ENCODE results near the gene CCT7. TPM values are rescaled to one million over a fixed set of nuclear protein-coding genes. Genes with fewer than 3 reads are reported as not detected.
"Not testable (repeated sequence)": the region's sequence is repeated elsewhere in the genome, so short reads cannot be mapped to it uniquely, and the experiment has no call there.

CCT7 gene
- total RNA-seq, 1 experiment from 2014 or later = 538 TPM

GRCh38 chr2:73260338-73260984, 26.4 kb downstream of the CCT7 start:
- TF ChIP-seq EZH2 (IDR thresholded peaks at IDR 0.05; ENCODE audit: low read length, unreplicated experiment) = no peak
- no peak for TF ChIP-seq EZH2phosphoT487 (IDR thresholded peaks at IDR 0.05; ENCODE audit: borderline replicate concordance, low read length)
- TF ChIP-seq CTCF (conservative IDR thresholded peaks at IDR 0.05; ENCODE audit: low read depth, low read length) = peak; percentile 60
- DNase-seq (peak; percentile 58), ATAC-seq (peak; percentile 80)
- intact Hi-C loops (cut with micrococcal nuclease) = no loop called here
- no peaks in the 10 kb centered on the region for H3K9me3 ChIP-seq (ENCODE audit: low read length)
- POLR2A ChIA-PET (ENCODE audit: unreplicated experiment) = no interaction called here
- H3K9ac ChIP-seq (ENCODE audit: low read length) = no peak overlapping the region
- CTCF ChIA-PET = interaction anchor here (0.6 kb wide), 1 partner anchor 1449 kb away, joined by 4 read pairs; no protein-coding TSS in a partner anchor
- no peaks in the 10 kb centered on the region for H3K4me1 ChIP-seq (ENCODE audit: insufficient read depth, low read length)
- no peaks in the 10 kb centered on the region for H3F3A ChIP-seq (ENCODE audit: low read length, unreplicated experiment)
- H3K27me3 ChIP-seq (ENCODE audit: low read length) = no peaks in the 10 kb centered on the region
- H2AFZ ChIP-seq (ENCODE audit: low read length) = no peak overlapping the region
- no peaks in the 10 kb centered on the region for H3K79me2 ChIP-seq (ENCODE audit: low read length)
- no peak overlapping the region for H3K4me3 ChIP-seq (ENCODE audit: low read length)
- H3K4me2 ChIP-seq (ENCODE audit: low read length) = no peak overlapping the region
- H3K27ac ChIP-seq (ENCODE audit: low read length) = no peak overlapping the region
- H3K9me2 ChIP-seq (replicated peaks; ENCODE audit: low read length) = no peaks in the 10 kb centered on the region
- no TSS peak for BruUV-seq (replicated peaks)
- no peaks in the 10 kb centered on the region for H3K36me3 ChIP-seq (ENCODE audit: low read depth, low read length)
- no peaks in the 10 kb centered on the region for H4K20me1 ChIP-seq (ENCODE audit: low read length)

- H3K9me2 ChIP-seq (replicated peaks; ENCODE audit: low read length) = no peaks in the 10 kb centered on the region
- no peak overlapping the region for H3K4me2 ChIP-seq (ENCODE audit: low read length)
- H3K9me3 ChIP-seq (ENCODE audit: low read length) = no peaks in the 10 kb centered on the region
- TF ChIP-seq EZH2 (IDR thresholded peaks at IDR 0.05; ENCODE audit: low read length, unreplicated experiment) (no peak), CTCF (conservative IDR thresholded peaks at IDR 0.05; ENCODE audit: low read depth, low read length) (no peak), EZH2phosphoT487 (IDR thresholded peaks at IDR 0.05; ENCODE audit: borderline replicate concordance, low read length) (no peak)
- ChIA-PET POLR2A (ENCODE audit: unreplicated experiment) (no interaction called here), CTCF (no interaction called here)
- H3K9ac ChIP-seq (ENCODE audit: low read length) = no peak overlapping the region
- H3K27ac ChIP-seq (ENCODE audit: low read length) = no peak overlapping the region
- no peak overlapping the region for H3K4me3 ChIP-seq (ENCODE audit: low read length)
- no peaks in the 10 kb centered on the region for H3K27me3 ChIP-seq (ENCODE audit: low read length)
- intact Hi-C loops (cut with micrococcal nuclease) = no loop called here
- no TSS peak for BruUV-seq (replicated peaks)
- no peaks in the 10 kb centered on the region for H3K36me3 ChIP-seq (ENCODE audit: low read depth, low read length)
- ATAC-seq (no peak), DNase-seq (no peak)
- H2AFZ ChIP-seq (ENCODE audit: low read length) = no peak overlapping the region
- no peaks in the 10 kb centered on the region; the same call in 1 of the 2 replicates for H4K20me1 ChIP-seq (ENCODE audit: low read length)
- H3K4me1 ChIP-seq (ENCODE audit: insufficient read depth, low read length) = 0 out of 2 replicates have a peak, but pooled peaks cover 4% of the 10 kb centered on the region
- H3K79me2 ChIP-seq (ENCODE audit: low read length) = 0 out of 2 replicates have a peak, but pooled peaks cover 3% of the 10 kb centered on the region
- no peaks in the 10 kb centered on the region for H3F3A ChIP-seq (ENCODE audit: low read length, unreplicated experiment)
Measured at GRCh38 chr2:73262108-73262651, 28.1 kb downstream of the CCT7 start.

- H3K4me1 ChIP-seq (ENCODE audit: insufficient read depth, low read length); DNase-seq; H3K9me3 ChIP-seq (ENCODE audit: low read length); H3K36me3 ChIP-seq (ENCODE audit: low read depth, low read length); H3K9ac ChIP-seq (ENCODE audit: low read length); H2AFZ ChIP-seq (ENCODE audit: low read length); ATAC-seq; H3K4me2 ChIP-seq (ENCODE audit: low read length); H4K20me1 ChIP-seq (ENCODE audit: low read length); intact Hi-C loops (cut with micrococcal nuclease); BruUV-seq (replicated peaks); H3K9me2 ChIP-seq (replicated peaks; ENCODE audit: low read length); H3K4me3 ChIP-seq (ENCODE audit: low read length); H3K79me2 ChIP-seq (ENCODE audit: low read length); H3K27me3 ChIP-seq (ENCODE audit: low read length); CTCF ChIA-PET; H3K27ac ChIP-seq (ENCODE audit: low read length); H3F3A ChIP-seq (ENCODE audit: low read length, unreplicated experiment); POLR2A ChIA-PET (ENCODE audit: unreplicated experiment): not testable (repeated sequence)
Measured at GRCh38 chr2:73262691-73263429, 28.8 kb downstream of the CCT7 start.

Measured in PC-3 (cell line).